ENCODE measurements around the gene PHF2. TPM values are rescaled to one million over a fixed set of nuclear protein-coding genes. Genes with fewer than 3 reads are reported as not detected.

Gene PHF2
- total and polyA plus RNA-seq, 2 donors (not counting 1 experiment from before 2014, with no cell fraction given), result 11.0 to 28.8 TPM

- H3K27me3 Mint-ChIP-seq, result no peaks in the 10 kb centered on the region
- no peak for DNase-seq
- H4K20me1 ChIP-seq (ENCODE audit: control insufficient read depth, insufficient read depth, low read length, poor library complexity, severe bottlenecking), result no peaks in the 10 kb centered on the region
- no peaks in the 10 kb centered on the region for H3K4me1 ChIP-seq (ENCODE audit: control insufficient read depth in 2 of 2, insufficient read depth in 2 of 2, low read length in 2 of 2)
- ChIA-PET CTCF (interaction anchor here (1.4 kb wide), 1 partner anchor 287 kb away, joined by 3 read pairs; no protein-coding TSS in a partner anchor), POLR2A (no interaction called here)
- peaks cover 0 to 20% (median 0%) of the 10 kb centered on the region in 3 donors for H3K9me3 ChIP-seq (ENCODE audit: control extremely low read depth in 1 of 3, control insufficient read depth in 2 of 3, insufficient read depth in 1 of 3, low read length in 2 of 3)
- H3K4me2 ChIP-seq (replicated peaks; ENCODE audit: low read depth, low read length, poor library complexity, severe bottlenecking), result no peak overlapping the region
- no peaks in the 10 kb centered on the region for H3K4me1 Mint-ChIP-seq
- H3K27ac ChIP-seq (ENCODE audit: low read length in 2 of 2), result no peak overlapping the region
- no peak overlapping the region for H2AFZ ChIP-seq (ENCODE audit: insufficient read depth, low read depth, low read length, poor library complexity, severe bottlenecking)
- H3K4me3 Mint-ChIP-seq, result no peak overlapping the region
- no peaks in the 10 kb centered on the region for H3K79me2 ChIP-seq (ENCODE audit: control insufficient read depth, insufficient read depth, low read length)
- no peak overlapping the region for H3K27ac Mint-ChIP-seq
- no peak overlapping the region for H3K9ac ChIP-seq (ENCODE audit: low read length)
- H3K36me3 ChIP-seq (replicated peaks in 1 of 2; ENCODE audit: control extremely low read depth in 1 of 2, control insufficient read depth in 1 of 2, extremely low read depth in 1 of 2, insufficient read depth in 2 of 2, low read length in 1 of 2), result peaks cover 0 to 27% of the 10 kb centered on the region in 2 experiments
- TF ChIP-seq EZH2 (IDR thresholded peaks at IDR 0.05; ENCODE audit: borderline replicate concordance, insufficient read depth, low read depth, low read length, poor library complexity, severe bottlenecking) (no peak), CTCF (IDR thresholded peaks at IDR 0.05) (no peak)
- H3K9me3 Mint-ChIP-seq (ENCODE audit: insufficient read depth), result no peaks in the 10 kb centered on the region
- H3K27me3 ChIP-seq (replicated peaks in 1 of 4; ENCODE audit: control extremely low read depth in 1 of 4, control insufficient read depth in 3 of 4, insufficient read depth in 4 of 4, low read length in 3 of 4), result no peaks in the 10 kb centered on the region
- H3K4me3 ChIP-seq (ENCODE audit: control extremely low read depth in 1 of 5, extremely low read depth in 1 of 5, insufficient read depth in 1 of 5, low read depth in 2 of 5, low read length in 4 of 5), result no peak overlapping the region
- whole genome bisulfite sequencing (ENCODE audit: insufficient coverage), result 88% methylated on average over 5 of the region's 14 CpGs
- no peak for ATAC-seq (ENCODE audit: low read depth)
- intact Hi-C loops (cut with micrococcal nuclease), result no loop called here
Observed at GRCh38 chr9:93674580-93675335, 98.4 kb downstream of the PHF2 start.
